GM21619 (cell line): ENCODE data around the gene LSM4.

ENCODE experiments used
- ATAC-seq: cut with Tn5 transposase; IDR thresholded peaks from one replicate; pipeline ENCODE4 v1.9.1; 2021; ENCODE audit not compliant: unreplicated experiment

Gene LSM4

GRCh38 chr19:18292810-18293641 lies 29.9 kb downstream of the LSM4 start:
- ATAC-seq: no peak

DNA sequence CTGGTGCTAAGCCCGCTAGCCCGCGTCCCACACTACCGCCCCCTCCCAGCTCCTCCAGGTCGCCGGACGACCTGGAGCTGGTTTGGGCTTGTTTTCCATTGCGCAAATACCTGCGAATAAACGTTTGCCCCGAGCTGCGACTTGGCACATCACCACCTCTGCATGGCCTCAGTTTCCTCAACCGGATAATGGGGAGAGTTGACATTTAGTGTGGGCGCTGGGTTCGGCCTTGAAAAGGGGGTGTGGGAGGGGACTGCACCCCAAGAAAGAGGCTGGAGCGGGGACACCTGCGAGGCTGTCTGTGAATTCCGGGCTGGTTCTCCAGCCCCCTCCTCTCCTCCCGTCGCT lies 30.4 kb downstream of the LSM4 start:
- ATAC-seq: no peak

- ATAC-seq: no peak
Observed at GRCh38 chr19:18291590-18292461, 31.1 kb downstream of the LSM4 start.

DNA sequence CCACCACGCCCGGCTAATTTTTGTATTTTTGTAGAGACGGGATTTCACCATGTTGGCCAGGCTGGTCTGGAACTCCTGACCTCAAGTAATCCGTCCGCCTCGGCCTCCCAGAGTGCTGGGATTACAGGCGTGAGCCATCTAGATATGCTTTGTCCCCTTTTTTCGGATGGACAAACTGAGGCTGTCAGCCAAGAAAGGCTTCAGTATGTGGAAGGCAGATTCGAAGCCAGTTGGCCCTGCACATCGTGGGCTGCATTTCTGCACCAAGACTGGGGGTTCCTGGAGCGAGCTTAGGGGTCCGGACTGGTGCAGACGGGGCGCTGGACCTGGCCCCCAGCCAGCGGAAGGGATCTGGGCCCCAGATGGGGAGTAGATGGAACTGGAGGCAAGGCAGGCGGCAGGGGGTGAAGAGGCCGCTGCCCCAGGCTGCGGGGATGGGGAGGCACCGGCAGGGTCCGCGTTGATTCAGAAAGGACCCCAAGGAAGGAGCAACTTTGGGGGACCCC lies 31.8 kb downstream of the LSM4 start:
- ATAC-seq: no peak

- ATAC-seq: no peak
Observed at GRCh38 chr19:18290302-18291018, 32.4 kb downstream of the LSM4 start.

DNA sequence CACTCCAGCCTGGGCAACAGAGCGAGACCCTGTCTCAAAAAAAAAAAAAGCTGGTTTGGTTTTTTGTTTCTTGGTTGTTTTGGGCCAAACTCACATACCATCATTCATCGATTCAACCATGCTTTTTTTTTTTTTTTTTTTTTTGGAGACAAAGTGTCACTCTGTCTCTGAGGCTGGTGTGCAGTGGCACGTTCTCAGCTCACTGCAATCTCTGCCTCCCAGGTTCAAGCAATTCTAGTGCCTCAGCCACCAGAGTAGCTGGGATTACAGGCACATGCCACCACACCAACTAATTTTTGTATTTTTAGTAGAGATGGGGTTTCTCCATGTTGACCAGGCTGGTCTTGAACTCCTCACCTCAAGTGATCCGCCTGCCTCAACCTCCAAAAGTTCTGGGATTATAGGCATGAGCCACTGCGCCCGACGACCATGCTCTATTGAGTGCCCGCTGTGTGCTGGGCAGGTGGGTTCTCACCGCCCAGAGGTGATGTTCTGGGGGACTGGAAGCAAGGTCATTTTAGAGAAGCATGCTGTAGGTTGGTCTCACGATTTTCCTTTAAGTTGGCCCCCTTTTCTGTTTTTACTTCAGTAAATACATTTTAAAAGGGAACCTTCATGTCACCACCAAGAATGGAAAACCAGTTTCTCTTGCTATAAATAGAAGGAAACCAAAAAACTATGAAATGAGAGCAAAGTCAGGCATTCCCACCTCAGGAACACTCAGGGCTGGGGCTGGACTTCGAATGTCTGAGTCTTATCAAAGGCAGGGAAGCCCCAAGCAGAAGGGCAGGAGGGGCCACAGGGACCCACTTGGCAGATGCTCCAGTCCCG lies 33.2 kb downstream of the LSM4 start:
- ATAC-seq: no peak

- no peak for ATAC-seq
Observed at GRCh38 chr19:18287836-18288772, 34.8 kb downstream of the LSM4 start.

DNA sequence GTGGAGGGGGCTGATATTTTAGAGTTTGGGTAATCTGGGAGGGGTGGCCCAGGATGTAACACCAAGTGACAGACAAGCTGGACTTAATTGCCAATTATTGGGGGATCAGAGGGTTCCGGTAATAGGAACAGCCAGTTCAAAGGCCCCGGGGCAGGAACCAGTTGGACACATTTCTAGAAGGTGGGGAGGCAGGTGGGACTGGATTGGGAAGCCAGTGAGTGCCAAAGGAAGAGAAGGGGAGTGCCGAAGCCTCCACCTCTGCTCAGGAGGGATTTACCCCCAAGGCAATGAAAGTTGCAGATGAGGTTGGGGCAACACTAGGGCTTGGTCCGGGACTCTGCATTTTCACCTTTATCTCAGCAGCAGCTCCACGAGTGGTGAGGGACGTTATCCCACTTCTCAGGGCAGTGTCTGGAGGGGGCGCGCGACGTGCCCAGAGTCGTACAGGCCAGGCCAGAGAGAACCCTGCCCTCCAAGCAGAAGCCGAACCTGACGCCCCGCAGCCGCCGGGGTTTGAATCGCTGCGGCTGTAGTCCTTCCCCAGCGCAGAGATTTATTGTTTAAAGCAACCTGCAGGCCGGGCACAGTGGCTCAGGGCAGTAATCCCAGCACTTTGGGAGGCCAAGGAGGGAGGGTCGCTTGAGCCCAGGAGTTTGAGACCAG lies 35.8 kb downstream of the LSM4 start:
- ATAC-seq: no peak

DNA sequence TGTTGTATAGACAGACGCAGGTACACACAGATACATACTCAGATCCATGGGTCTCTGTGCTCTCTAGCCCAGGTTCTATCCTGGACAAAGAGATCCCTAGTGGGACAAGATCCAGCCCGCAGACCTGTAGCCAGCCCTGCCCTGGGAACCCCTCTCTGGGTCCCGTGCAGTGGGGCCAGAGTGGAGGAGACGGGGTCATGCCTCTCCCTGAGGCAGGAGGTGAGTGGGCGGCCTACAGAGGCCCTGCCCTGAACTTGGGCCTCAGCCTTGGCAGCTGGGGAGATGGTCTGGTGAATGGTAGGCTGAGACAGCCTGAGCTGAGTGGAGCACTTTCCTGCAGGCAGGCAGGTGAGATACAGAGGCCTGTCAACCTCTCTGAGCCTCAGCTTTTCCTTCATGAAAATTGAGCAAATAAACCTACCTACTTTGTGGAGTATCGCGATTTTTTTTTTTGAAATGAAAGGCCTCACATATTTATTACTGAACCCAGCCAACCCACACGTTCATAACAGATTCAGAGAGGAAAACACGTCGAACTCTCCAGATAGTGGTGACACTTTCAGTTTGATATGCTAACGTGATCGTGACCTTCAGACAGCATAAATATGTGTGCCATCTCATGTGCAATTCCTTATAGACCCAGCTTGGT lies 38.0 kb downstream of the LSM4 start:
- no peak for ATAC-seq

- ATAC-seq: no peak
Observed at GRCh38 chr19:18283338-18283737, 39.5 kb downstream of the LSM4 start.

DNA sequence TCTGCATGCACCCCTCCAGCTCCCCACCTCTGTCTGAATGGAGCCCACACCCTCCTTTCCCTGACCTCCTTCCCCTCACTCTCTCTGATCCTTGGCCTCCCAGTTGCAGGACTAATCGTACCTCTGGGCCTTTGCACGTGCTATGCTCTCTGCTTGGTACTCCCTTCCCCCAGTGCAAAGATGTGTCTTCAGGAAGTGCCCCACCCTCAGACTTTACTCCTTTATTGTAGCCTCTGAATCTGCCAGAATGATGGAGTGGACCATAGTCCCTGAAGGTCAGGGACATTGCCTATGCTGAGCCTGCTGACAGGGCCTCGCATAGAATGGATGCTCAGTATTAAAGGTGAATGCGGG lies 40.1 kb downstream of the LSM4 start:
- no peak for ATAC-seq

DNA sequence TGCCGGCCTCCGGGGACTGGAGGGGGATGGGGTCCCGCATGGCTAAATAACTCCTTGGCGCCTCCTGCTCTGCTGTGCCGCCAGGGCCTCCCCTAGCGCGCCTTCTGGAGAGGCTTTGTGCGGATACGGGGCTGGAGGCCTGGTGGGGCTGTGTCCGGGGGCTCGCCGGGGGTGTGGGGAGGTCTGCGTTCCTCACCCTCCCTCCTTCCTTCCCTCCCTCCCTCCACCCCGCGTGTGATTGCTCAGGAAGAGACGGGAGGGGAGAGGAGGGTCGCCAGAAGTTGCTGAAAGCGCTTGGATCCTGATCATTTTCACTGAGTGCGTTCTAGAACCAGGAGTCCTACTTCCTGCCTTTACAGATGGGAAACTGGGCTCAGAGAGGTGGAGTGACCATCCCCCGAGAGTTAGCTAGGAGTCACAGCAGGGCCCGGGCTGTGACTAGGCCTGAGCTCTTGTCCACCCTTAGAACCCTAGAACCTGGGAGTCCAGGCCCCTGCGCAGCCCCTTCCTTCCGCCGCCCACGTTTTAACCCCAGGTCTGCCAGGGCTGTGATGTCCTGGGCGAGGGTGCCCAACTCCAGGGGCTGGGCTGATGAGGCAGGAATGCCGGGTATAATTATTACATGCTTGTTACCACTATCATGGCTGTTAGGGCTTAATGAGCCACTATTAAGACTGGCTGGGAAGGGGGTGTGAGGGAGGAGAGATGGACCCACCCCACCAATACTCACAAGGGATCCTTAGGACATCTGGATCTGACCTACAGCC lies 40.7 kb downstream of the LSM4 start:
- no peak for ATAC-seq

DNA sequence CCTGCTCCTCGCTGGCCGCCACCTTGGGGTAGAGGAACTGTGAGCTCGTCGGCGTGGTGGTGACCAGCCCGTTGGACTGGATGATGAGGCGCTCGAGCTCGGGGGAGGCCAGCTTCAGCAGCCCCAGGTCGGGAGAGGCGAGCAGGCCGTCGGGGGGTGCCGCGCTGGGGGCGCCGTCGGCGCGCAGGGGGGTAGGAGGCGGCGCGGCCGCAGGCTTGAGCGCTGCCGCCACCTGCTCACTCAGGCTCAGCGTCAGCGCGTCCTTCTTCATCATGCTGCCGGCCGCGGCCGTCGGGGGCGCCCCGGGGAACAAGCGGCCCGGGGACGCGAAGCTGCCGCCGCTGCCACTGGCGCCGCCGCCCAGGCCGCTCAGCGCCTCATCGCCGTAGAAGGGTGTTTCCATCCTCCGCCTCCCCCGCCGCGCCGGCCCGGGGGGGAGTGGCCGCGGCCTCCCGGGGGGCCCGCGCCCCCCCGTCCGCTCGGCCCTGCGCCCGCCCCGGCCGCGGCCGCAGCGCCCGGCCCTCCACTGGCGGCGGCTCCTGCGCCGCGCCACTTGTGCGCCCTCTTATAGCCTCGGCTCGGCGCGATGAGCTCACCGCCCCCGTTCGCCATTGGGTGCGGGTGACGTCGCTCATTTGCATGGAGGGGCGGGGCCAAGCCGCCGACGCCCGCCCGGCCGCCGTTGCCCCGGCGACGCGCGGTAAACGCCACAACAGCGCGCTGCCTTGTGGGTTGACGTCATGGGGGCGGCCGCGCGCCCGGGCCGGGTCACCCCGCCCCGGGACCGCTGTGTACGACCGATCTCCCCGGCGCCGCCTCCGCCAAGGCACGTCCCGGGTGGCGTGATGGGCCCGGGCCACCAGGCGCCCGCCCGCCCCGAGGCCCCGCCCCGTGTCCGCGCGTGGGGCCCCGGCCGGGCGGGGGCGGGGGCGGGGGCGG lies 41.5 kb downstream of the LSM4 start, which contains the start of gene JUND:
Gene JUND (minus strand): TSS at position 541 of the 939 bp plus-strand sequence. CDS start 138 bp downstream, at position 403.
- ATAC-seq: peak; percentile 53

GRCh38 chr19:18280247-18281081 lies 42.4 kb downstream of the LSM4 start:
- peak; percentile 13 for ATAC-seq

DNA sequence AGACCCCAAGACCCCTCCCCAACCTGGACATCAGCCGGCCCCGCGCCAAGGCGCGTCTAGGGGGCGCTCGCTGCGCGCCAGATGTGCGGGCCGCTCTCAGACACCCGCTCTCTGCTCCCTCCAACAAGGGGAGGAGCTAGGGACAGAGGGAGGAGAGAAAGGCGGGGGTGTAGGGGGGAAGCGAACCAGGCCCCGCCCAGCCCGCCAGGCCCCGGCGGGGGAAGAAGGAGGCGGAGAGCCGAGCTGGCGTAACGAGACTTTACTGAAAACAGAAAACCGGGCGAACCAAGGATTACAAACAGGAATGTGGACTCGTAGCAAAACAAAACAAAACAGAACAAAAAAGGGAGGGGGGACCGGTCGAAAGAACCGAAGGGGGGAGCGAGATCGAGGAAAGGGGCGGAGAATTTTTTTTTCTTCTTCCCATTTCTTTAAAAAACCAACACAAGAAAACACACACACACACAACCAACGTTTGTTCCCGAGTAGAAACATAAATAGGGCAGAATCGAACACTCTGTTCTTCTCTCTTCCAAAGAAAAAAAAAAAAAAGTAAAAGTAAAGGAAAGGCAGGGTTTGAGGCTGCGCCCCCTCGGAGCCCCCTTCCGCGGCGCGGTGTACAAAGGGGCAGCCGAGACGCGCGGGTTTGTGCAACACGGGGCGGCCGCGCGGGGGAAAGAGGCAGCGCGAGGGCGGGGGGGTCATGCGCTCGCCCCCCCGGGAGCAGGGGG lies 43.2 kb downstream of the LSM4 start:
- ATAC-seq: no peak
